ENCODE results near the gene ID3. TPM values are rescaled to one million over a fixed set of nuclear protein-coding genes. Genes with fewer than 3 reads are reported as not detected.
"Not testable (repeated sequence)": the region's sequence is repeated elsewhere in the genome, so short reads cannot be mapped to it uniquely, and the experiment has no call there.

ID3 gene
- total RNA-seq, 1 donor from 2014 or later: 120 TPM

GRCh38 chr1:23553231-23554126 lies 5.8 kb downstream of the ID3 start:
- H3K27ac ChIP-seq (ENCODE audit: low read depth, low read length): peak overlapping the region; percentile 84
- peaks cover 48 to 55% (median 49%) of the 10 kb centered on the region in 3 donors for H3K4me1 ChIP-seq (ENCODE audit: control insufficient read depth in 3 of 3, insufficient read depth in 3 of 3, low read length in 3 of 3)
- H3K27me3 ChIP-seq (ENCODE audit: control insufficient read depth in 3 of 3, insufficient read depth in 3 of 3, low read length in 3 of 3): no peaks in the 10 kb centered on the region
- H3K9me3 ChIP-seq (ENCODE audit: control insufficient read depth in 3 of 3, low read length in 3 of 3): no peaks in the 10 kb centered on the region
- peak overlapping the region; percentile 72 to 89 (median 88) for H3K9ac ChIP-seq (ENCODE audit: low read depth in 1 of 3, low read length in 3 of 3)
- peaks cover 0 to 14% (median 5%) of the 10 kb centered on the region in 3 donors for H3K36me3 ChIP-seq (ENCODE audit: control insufficient read depth in 3 of 3, insufficient read depth in 3 of 3, low read length in 3 of 3)
- peak overlapping the region in 1 of 3 donors; percentile 56 for H3K4me3 ChIP-seq (ENCODE audit: low read length in 3 of 3)

GRCh38 chr1:23551849-23552248 lies 7.5 kb downstream of the ID3 start:
- peaks cover 33 to 40% (median 38%) of the 10 kb centered on the region in 3 donors for H3K4me1 ChIP-seq (ENCODE audit: control insufficient read depth in 3 of 3, insufficient read depth in 3 of 3, low read length in 3 of 3)
- H3K27me3 ChIP-seq (ENCODE audit: control insufficient read depth in 3 of 3, insufficient read depth in 3 of 3, low read length in 3 of 3): no peaks in the 10 kb centered on the region
- no peak overlapping the region for H3K9ac ChIP-seq (ENCODE audit: low read depth in 1 of 3, low read length in 3 of 3)
- H3K36me3 ChIP-seq (ENCODE audit: control insufficient read depth in 3 of 3, insufficient read depth in 3 of 3, low read length in 3 of 3): peaks cover 0 to 2% (median 0%) of the 10 kb centered on the region in 3 donors
- no peak overlapping the region for H3K4me3 ChIP-seq (ENCODE audit: low read length in 3 of 3)
- H3K27ac ChIP-seq (ENCODE audit: low read depth, low read length): no peak overlapping the region
- H3K9me3 ChIP-seq (ENCODE audit: control insufficient read depth in 3 of 3, low read length in 3 of 3): no peaks in the 10 kb centered on the region

GRCh38 chr1:23548704-23549143 lies 10.6 kb downstream of the ID3 start:
- Histone ChIP-seq H3K4me1 (ENCODE audit: control insufficient read depth in 3 of 3, insufficient read depth in 3 of 3, low read length in 3 of 3) (peaks cover 15 to 18% (median 17%) of the 10 kb centered on the region in 3 donors), H3K9me3 (ENCODE audit: control insufficient read depth in 3 of 3, low read length in 3 of 3) (no peaks in the 10 kb centered on the region), H3K27me3 (ENCODE audit: control insufficient read depth in 3 of 3, insufficient read depth in 3 of 3, low read length in 3 of 3) (no peaks in the 10 kb centered on the region), H3K27ac (ENCODE audit: low read depth, low read length) (no peak overlapping the region), H3K4me3 (ENCODE audit: low read length in 3 of 3) (peak overlapping the region in 1 of 3 donors; percentile 29), H3K36me3 (ENCODE audit: control insufficient read depth in 3 of 3, insufficient read depth in 3 of 3, low read length in 3 of 3) (no peaks in the 10 kb centered on the region), H3K9ac (ENCODE audit: low read depth in 1 of 3, low read length in 3 of 3) (peak overlapping the region in 1 of 3 donors; percentile 45)

- Histone ChIP-seq H3K9me3 (ENCODE audit: control insufficient read depth in 3 of 3, low read length in 3 of 3) (no peaks in the 10 kb centered on the region), H3K27me3 (ENCODE audit: control insufficient read depth in 3 of 3, insufficient read depth in 3 of 3, low read length in 3 of 3) (no peaks in the 10 kb centered on the region), H3K27ac (ENCODE audit: low read depth, low read length) (no peak overlapping the region), H3K4me1 (ENCODE audit: control insufficient read depth in 3 of 3, insufficient read depth in 3 of 3, low read length in 3 of 3) (peaks cover 9 to 12% (median 12%) of the 10 kb centered on the region in 3 donors), H3K4me3 (ENCODE audit: low read length in 3 of 3) (no peak overlapping the region), H3K9ac (ENCODE audit: low read depth in 1 of 3, low read length in 3 of 3) (peak overlapping the region in 1 of 3 donors; percentile 33), H3K36me3 (ENCODE audit: control insufficient read depth in 3 of 3, insufficient read depth in 3 of 3, low read length in 3 of 3) (no peaks in the 10 kb centered on the region)
These were observed 12.3 kb downstream of the ID3 start for GRCh38 chr1:23546897-23547584.

- H3K9me3 ChIP-seq (ENCODE audit: control insufficient read depth in 3 of 3, low read length in 3 of 3): no peaks in the 10 kb centered on the region
- H3K27ac ChIP-seq (ENCODE audit: low read depth, low read length): no peak overlapping the region
- no peaks in the 10 kb centered on the region for H3K36me3 ChIP-seq (ENCODE audit: control insufficient read depth in 3 of 3, insufficient read depth in 3 of 3, low read length in 3 of 3)
- H3K27me3 ChIP-seq (ENCODE audit: control insufficient read depth in 3 of 3, insufficient read depth in 3 of 3, low read length in 3 of 3): no peaks in the 10 kb centered on the region
- no peak overlapping the region for H3K9ac ChIP-seq (ENCODE audit: low read depth in 1 of 3, low read length in 3 of 3)
- H3K4me1 ChIP-seq (ENCODE audit: control insufficient read depth in 3 of 3, insufficient read depth in 3 of 3, low read length in 3 of 3): peaks cover 9 to 12% (median 10%) of the 10 kb centered on the region in 3 donors
- no peak overlapping the region for H3K4me3 ChIP-seq (ENCODE audit: low read length in 3 of 3)
These were observed 13.4 kb downstream of the ID3 start for GRCh38 chr1:23545851-23546250.

GRCh38 chr1:23544444-23545389 lies 14.6 kb downstream of the ID3 start:
- Histone ChIP-seq H3K4me1 (ENCODE audit: control insufficient read depth in 3 of 3, insufficient read depth in 3 of 3, low read length in 3 of 3) (peaks cover 11 to 13% (median 12%) of the 10 kb centered on the region in 3 donors), H3K9ac (ENCODE audit: low read depth in 1 of 3, low read length in 3 of 3) (no peak overlapping the region), H3K36me3 (ENCODE audit: control insufficient read depth in 3 of 3, insufficient read depth in 3 of 3, low read length in 3 of 3) (no peaks in the 10 kb centered on the region), H3K27me3 (ENCODE audit: control insufficient read depth in 3 of 3, insufficient read depth in 3 of 3, low read length in 3 of 3) (no peaks in the 10 kb centered on the region), H3K27ac (ENCODE audit: low read depth, low read length) (no peak overlapping the region), H3K9me3 (ENCODE audit: control insufficient read depth in 3 of 3, low read length in 3 of 3) (no peaks in the 10 kb centered on the region), H3K4me3 (ENCODE audit: low read length in 3 of 3) (no peak overlapping the region)

- Histone ChIP-seq H3K9ac (ENCODE audit: low read depth in 1 of 3, low read length in 3 of 3) (no peak overlapping the region), H3K27ac (ENCODE audit: low read depth, low read length) (no peak overlapping the region), H3K9me3 (ENCODE audit: control insufficient read depth in 3 of 3, low read length in 3 of 3) (no peaks in the 10 kb centered on the region), H3K4me3 (ENCODE audit: low read length in 3 of 3) (no peak overlapping the region), H3K36me3 (ENCODE audit: control insufficient read depth in 3 of 3, insufficient read depth in 3 of 3, low read length in 3 of 3) (no peaks in the 10 kb centered on the region), H3K4me1 (ENCODE audit: control insufficient read depth in 3 of 3, insufficient read depth in 3 of 3, low read length in 3 of 3) (peaks cover 13 to 17% (median 13%) of the 10 kb centered on the region in 3 donors), H3K27me3 (ENCODE audit: control insufficient read depth in 3 of 3, insufficient read depth in 3 of 3, low read length in 3 of 3) (no peaks in the 10 kb centered on the region)
These were observed 15.4 kb downstream of the ID3 start for GRCh38 chr1:23543707-23544443.

- H3K9ac ChIP-seq (ENCODE audit: low read depth in 1 of 3, low read length in 3 of 3); H3K36me3 ChIP-seq (ENCODE audit: control insufficient read depth in 3 of 3, insufficient read depth in 3 of 3, low read length in 3 of 3); H3K4me3 ChIP-seq (ENCODE audit: low read length in 3 of 3); H3K27me3 ChIP-seq (ENCODE audit: control insufficient read depth in 3 of 3, insufficient read depth in 3 of 3, low read length in 3 of 3); H3K9me3 ChIP-seq (ENCODE audit: control insufficient read depth in 3 of 3, low read length in 3 of 3); H3K27ac ChIP-seq (ENCODE audit: low read depth, low read length): not testable (repeated sequence)
- peaks cover 8 to 17% (median 9%) of the 10 kb centered on the region in 3 donors for H3K4me1 ChIP-seq (ENCODE audit: control insufficient read depth in 3 of 3, insufficient read depth in 3 of 3, low read length in 3 of 3)
These were observed 16.4 kb downstream of the ID3 start for GRCh38 chr1:23542940-23543339.
